Measurements from ENCODE around the gene SOAT1.

SOAT1 gene

GRCh38 chr1:179325836-179326235 lies 32.2 kb downstream of the SOAT1 start:
- no peak for TF ChIP-seq FOXM1 (IDR thresholded peaks at IDR 0.05; ENCODE audit: borderline replicate concordance, low read depth)
- TF ChIP-seq CEBPB (IDR thresholded peaks at IDR 0.05) = 0 out of 2 replicates have a peak, but pooled peaks have one; percentile 9
- TF ChIP-seq, protein P1, sequence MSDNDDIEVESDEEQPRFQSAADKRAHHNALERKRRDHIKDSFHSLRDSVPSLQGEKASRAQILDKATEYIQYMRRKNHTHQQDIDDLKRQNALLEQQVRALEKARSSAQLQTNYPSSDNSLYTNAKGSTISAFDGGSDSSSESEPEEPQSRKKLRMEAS (IDR thresholded peaks at IDR 0.05) = no peak
- no peak for TF ChIP-seq TCF12 (IDR thresholded peaks at IDR 0.05; ENCODE audit: low read depth)

GRCh38 chr1:179326746-179327145 lies 33.1 kb downstream of the SOAT1 start:
- TF ChIP-seq, protein P2, sequence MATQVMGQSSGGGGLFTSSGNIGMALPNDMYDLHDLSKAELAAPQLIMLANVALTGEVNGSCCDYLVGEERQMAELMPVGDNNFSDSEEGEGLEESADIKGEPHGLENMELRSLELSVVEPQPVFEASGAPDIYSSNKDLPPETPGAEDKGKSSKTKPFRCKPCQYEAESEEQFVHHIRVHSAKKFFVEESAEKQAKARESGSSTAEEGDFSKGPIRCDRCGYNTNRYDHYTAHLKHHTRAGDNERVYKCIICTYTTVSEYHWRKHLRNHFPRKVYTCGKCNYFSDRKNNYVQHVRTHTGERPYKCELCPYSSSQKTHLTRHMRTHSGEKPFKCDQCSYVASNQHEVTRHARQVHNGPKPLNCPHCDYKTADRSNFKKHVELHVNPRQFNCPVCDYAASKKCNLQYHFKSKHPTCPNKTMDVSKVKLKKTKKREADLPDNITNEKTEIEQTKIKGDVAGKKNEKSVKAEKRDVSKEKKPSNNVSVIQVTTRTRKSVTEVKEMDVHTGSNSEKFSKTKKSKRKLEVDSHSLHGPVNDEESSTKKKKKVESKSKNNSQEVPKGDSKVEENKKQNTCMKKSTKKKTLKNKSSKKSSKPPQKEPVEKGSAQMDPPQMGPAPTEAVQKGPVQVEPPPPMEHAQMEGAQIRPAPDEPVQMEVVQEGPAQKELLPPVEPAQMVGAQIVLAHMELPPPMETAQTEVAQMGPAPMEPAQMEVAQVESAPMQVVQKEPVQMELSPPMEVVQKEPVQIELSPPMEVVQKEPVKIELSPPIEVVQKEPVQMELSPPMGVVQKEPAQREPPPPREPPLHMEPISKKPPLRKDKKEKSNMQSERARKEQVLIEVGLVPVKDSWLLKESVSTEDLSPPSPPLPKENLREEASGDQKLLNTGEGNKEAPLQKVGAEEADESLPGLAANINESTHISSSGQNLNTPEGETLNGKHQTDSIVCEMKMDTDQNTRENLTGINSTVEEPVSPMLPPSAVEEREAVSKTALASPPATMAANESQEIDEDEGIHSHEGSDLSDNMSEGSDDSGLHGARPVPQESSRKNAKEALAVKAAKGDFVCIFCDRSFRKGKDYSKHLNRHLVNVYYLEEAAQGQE (IDR thresholded peaks at IDR 0.05; ENCODE audit: low read depth) = no peak
- TF ChIP-seq EP300 (IDR thresholded peaks at IDR 0.05; ENCODE audit: borderline replicate concordance) (no peak), TCF12 (IDR thresholded peaks at IDR 0.05; ENCODE audit: low read depth) (no peak), FOXM1 (IDR thresholded peaks at IDR 0.05; ENCODE audit: borderline replicate concordance, low read depth) (no peak), EGR1 (IDR thresholded peaks at IDR 0.05) (no peak), TEAD4 (IDR thresholded peaks at IDR 0.05) (no peak), ZBTB7A (IDR thresholded peaks at IDR 0.05; ENCODE audit: low read depth) (no peak), CEBPB (IDR thresholded peaks at IDR 0.05) (no peak), RAD21 (IDR thresholded peaks at IDR 0.05; ENCODE audit: low read depth) (no peak), YY1 (IDR thresholded peaks at IDR 0.05; ENCODE audit: low read depth) (no peak)

DNA sequence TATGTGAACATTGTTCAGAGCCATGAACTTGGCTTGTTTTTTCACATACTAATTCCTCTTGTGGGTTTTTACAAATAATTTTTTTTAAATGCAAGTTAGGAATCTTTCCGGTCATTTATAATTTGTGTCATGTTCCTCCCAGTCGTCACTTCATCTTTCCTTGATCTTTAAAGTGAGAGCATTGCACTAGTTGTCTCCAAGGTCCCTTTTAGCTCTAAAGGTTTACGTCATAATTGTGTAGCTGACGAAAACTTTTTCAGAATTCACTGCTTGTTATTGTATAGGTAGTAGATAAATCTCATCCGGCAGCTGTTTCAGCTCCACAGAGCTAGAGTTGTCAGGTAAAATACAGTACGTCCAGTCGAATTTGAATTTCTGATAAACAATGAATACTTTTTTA lies 33.6 kb downstream of the SOAT1 start:
- TF ChIP-seq EGR1 (IDR thresholded peaks at IDR 0.05) (no peak), FOXM1 (IDR thresholded peaks at IDR 0.05; ENCODE audit: borderline replicate concordance, low read depth) (no peak), TAF1 (IDR thresholded peaks at IDR 0.05; ENCODE audit: low read depth) (no peak), TEAD4 (IDR thresholded peaks at IDR 0.05) (no peak), NFIC (IDR thresholded peaks at IDR 0.05) (no peak), CEBPB (IDR thresholded peaks at IDR 0.05) (no peak)
- TF ChIP-seq, protein P3, sequence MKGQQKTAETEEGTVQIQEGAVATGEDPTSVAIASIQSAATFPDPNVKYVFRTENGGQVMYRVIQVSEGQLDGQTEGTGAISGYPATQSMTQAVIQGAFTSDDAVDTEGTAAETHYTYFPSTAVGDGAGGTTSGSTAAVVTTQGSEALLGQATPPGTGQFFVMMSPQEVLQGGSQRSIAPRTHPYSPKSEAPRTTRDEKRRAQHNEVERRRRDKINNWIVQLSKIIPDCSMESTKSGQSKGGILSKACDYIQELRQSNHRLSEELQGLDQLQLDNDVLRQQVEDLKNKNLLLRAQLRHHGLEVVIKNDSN (IDR thresholded peaks at IDR 0.05) = no peak
- TF ChIP-seq, protein P1 (IDR thresholded peaks at IDR 0.05) = no peak
- TF ChIP-seq, protein P2 (IDR thresholded peaks at IDR 0.05; ENCODE audit: low read depth) = no peak

- TF ChIP-seq, protein P2 (IDR thresholded peaks at IDR 0.05; ENCODE audit: low read depth) = no peak
- TF ChIP-seq YY1 (IDR thresholded peaks at IDR 0.05; ENCODE audit: low read depth) (no peak), RAD21 (IDR thresholded peaks at IDR 0.05; ENCODE audit: low read depth) (no peak), TCF12 (IDR thresholded peaks at IDR 0.05; ENCODE audit: low read depth) (no peak), FOXM1 (IDR thresholded peaks at IDR 0.05; ENCODE audit: borderline replicate concordance, low read depth) (no peak), NFIC (IDR thresholded peaks at IDR 0.05) (no peak), TAF1 (IDR thresholded peaks at IDR 0.05; ENCODE audit: low read depth) (no peak), CREB1 (IDR thresholded peaks at IDR 0.05; ENCODE audit: low read depth) (no peak), TEAD4 (IDR thresholded peaks at IDR 0.05) (no peak), EP300 (IDR thresholded peaks at IDR 0.05; ENCODE audit: borderline replicate concordance) (no peak), EGR1 (IDR thresholded peaks at IDR 0.05) (no peak), CEBPB (IDR thresholded peaks at IDR 0.05) (no peak), ZBTB7A (IDR thresholded peaks at IDR 0.05; ENCODE audit: low read depth) (no peak)
- TF ChIP-seq, protein P1 (IDR thresholded peaks at IDR 0.05) = no peak
- TF ChIP-seq, protein P3 (IDR thresholded peaks at IDR 0.05) = no peak
Measured at GRCh38 chr1:179327679-179328078, 34.1 kb downstream of the SOAT1 start.

DNA sequence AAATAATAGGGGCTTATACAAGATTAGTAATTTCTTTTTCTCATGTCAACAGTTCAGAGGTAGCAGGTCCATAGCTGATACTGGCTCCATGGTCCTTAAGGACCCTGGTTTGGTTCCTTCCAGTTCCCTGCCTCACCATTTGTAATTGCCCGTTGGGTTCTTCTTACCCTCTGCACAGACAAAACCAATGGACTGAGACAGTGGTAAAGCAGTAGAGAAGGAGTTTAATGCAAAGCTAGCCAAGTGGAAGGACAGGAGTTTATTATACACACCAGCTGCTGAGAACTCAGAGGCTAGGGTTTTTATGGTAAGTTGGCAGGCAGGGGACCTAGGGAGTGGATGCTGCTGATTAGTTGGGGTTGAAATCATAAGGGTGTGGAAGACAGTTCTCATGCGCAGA lies 36.3 kb downstream of the SOAT1 start:
- TF ChIP-seq TAF1 (IDR thresholded peaks at IDR 0.05; ENCODE audit: low read depth) (no peak), NFIC (IDR thresholded peaks at IDR 0.05) (no peak), ZBTB7A (IDR thresholded peaks at IDR 0.05; ENCODE audit: low read depth) (no peak), FOXM1 (IDR thresholded peaks at IDR 0.05; ENCODE audit: borderline replicate concordance, low read depth) (no peak), CREB1 (IDR thresholded peaks at IDR 0.05; ENCODE audit: low read depth) (no peak), EP300 (IDR thresholded peaks at IDR 0.05; ENCODE audit: borderline replicate concordance) (no peak), EGR1 (IDR thresholded peaks at IDR 0.05) (no peak), YY1 (IDR thresholded peaks at IDR 0.05; ENCODE audit: low read depth) (no peak), CEBPB (IDR thresholded peaks at IDR 0.05) (no peak), TEAD4 (IDR thresholded peaks at IDR 0.05) (no peak), TCF12 (IDR thresholded peaks at IDR 0.05; ENCODE audit: low read depth) (no peak), RAD21 (IDR thresholded peaks at IDR 0.05; ENCODE audit: low read depth) (no peak)
- TF ChIP-seq, protein P2 (IDR thresholded peaks at IDR 0.05; ENCODE audit: low read depth) = no peak
- TF ChIP-seq, protein P3 (IDR thresholded peaks at IDR 0.05) = no peak
- TF ChIP-seq, protein P1 (IDR thresholded peaks at IDR 0.05) = no peak
